Peyer's patch (tissue), 4 donors: ENCODE data around the gene NEU2.

Experiments
- POLR2A ChIP-seq, 2 donors: fragments of 450-650 bp; IDR thresholded peaks; one replicate each; pipeline ENCODE4 v1.5.1; 2017; ENCODE audit warnings: antibody characterized with exemption in 2 of 2, mild to moderate bottlenecking in 2 of 2, moderate library complexity in 2 of 2
- TF ChIP-seq, protein P1 (sequence below), 6 experiments: fragments of 450-650 bp in 4 of 6; fragments of 200-600 bp in 2 of 6; sonication (generic) in 1 of 6; IDR thresholded peaks; one replicate each; pipeline ENCODE4 v1.5.1; 2017 to 2019; ENCODE audit warnings: antibody characterized with exemption in 6 of 6, mild to moderate bottlenecking in 3 of 6, moderate library complexity in 1 of 6

DNA sequence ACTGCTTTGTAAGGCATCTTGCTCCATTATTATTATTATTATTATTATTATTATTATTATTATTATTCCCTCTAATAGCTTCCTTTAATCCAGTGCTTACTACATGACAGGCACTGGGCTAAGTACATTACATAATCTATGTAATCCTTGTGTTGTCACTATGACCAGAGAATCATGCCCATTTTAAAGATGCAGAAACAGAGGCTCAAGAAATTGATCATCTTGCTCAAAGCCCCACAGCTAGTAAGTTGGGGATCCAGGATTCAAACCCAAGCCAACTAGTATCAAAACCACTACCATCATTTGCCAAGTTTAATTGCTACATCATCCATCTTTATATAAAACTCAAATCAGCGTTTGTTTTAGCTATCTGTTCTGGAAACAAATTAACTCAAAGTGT lies 18.8 kb upstream of the NEU2 start:
- TF ChIP-seq, protein P1, sequence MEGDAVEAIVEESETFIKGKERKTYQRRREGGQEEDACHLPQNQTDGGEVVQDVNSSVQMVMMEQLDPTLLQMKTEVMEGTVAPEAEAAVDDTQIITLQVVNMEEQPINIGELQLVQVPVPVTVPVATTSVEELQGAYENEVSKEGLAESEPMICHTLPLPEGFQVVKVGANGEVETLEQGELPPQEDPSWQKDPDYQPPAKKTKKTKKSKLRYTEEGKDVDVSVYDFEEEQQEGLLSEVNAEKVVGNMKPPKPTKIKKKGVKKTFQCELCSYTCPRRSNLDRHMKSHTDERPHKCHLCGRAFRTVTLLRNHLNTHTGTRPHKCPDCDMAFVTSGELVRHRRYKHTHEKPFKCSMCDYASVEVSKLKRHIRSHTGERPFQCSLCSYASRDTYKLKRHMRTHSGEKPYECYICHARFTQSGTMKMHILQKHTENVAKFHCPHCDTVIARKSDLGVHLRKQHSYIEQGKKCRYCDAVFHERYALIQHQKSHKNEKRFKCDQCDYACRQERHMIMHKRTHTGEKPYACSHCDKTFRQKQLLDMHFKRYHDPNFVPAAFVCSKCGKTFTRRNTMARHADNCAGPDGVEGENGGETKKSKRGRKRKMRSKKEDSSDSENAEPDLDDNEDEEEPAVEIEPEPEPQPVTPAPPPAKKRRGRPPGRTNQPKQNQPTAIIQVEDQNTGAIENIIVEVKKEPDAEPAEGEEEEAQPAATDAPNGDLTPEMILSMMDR (IDR thresholded peaks at IDR 0.05): no peak
- TF ChIP-seq POLR2A (IDR thresholded peaks at IDR 0.05): no peak
